CD4-positive, alpha-beta T cell (primary cell): ENCODE measurements around the gene MAPRE2. TPM values are rescaled to one million over a fixed set of nuclear protein-coding genes. Genes with fewer than 3 reads are reported as not detected.

ENCODE experiments used
- ATAC-seq: fragments of 200-7000 bp; cut with Tn5 transposase; one replicate; pipeline ENCODE4 v1.10.0; 2022; ENCODE audit warnings: mild to moderate bottlenecking; ENCODE audit not compliant: poor library complexity
- CTCF ChIA-PET: fragments of 350-600 bp; sonication (Branson Sonifier 250); formaldehyde crosslinking; loops from one replicate; lab custom pipeline; 2021; ENCODE audit warnings: antibody characterized with exemption, inconsistent platforms; lab: Charles Lee
- POLR2A ChIA-PET: fragments of 350-600 bp; sonication (Branson Sonifier 250); formaldehyde crosslinking; loops from one replicate; lab custom pipeline; 2021; ENCODE audit warnings: antibody characterized with exemption, inconsistent platforms; lab: Charles Lee
- DNase-seq, 14 experiments: peaks; one replicate each; pipeline ENCODE4 v3.0.0-alpha.2; 2013 to 2020; ENCODE audit warnings: mixed read lengths in 2 of 14
- H3K27ac ChIP-seq, 2 donors: one replicate each; pipeline versions ENCODE4 v1.5.1 to v1.7.0; 2013; ENCODE audit warnings: low read length in 2 of 2, low read depth in 1 of 2, mild to moderate bottlenecking in 1 of 2
- H3K27me3 ChIP-seq, 2 experiments: 1 replicate in 1 of 2; 2 replicates in 1 of 2; pipeline versions ENCODE4 v1.6.1 to v1.7.0; 2013; ENCODE audit warnings: low read length in 2 of 2, control low read depth in 1 of 2, mild to moderate bottlenecking in 1 of 2, moderate library complexity in 1 of 2; ENCODE audit not compliant: insufficient read depth in 2 of 2, control insufficient read depth in 1 of 2
- H3K36me3 ChIP-seq: one replicate; pipeline ENCODE4 v1.6.1; 2013; ENCODE audit warnings: low read length, control low read depth; ENCODE audit not compliant: insufficient read depth
- H3K4me1 ChIP-seq: one replicate; pipeline ENCODE4 v1.6.1; 2013; ENCODE audit warnings: low read length, control low read depth; ENCODE audit not compliant: insufficient read depth
- H3K4me3 ChIP-seq: one replicate; pipeline ENCODE4 v1.5.1; 2013; ENCODE audit warnings: mild to moderate bottlenecking, low read length, moderate library complexity
- H3K9me3 ChIP-seq, 2 experiments: 1 replicate in 1 of 2; 2 replicates in 1 of 2; pipeline versions ENCODE4 v1.6.1 to v1.7.0; 2013; ENCODE audit warnings: low read length in 2 of 2, mild to moderate bottlenecking in 2 of 2, control low read depth in 1 of 2, moderate library complexity in 1 of 2; ENCODE audit not compliant: control insufficient read depth in 1 of 2, insufficient read depth in 1 of 2
- H3K27ac Mint-ChIP-seq: one replicate; pipeline ENCODE4 v1.8.0; 2020; ENCODE audit warnings: mixed read lengths
- H3K27me3 Mint-ChIP-seq: one replicate; pipeline ENCODE4 v1.8.0; 2021; ENCODE audit warnings: mixed read lengths
- H3K36me3 Mint-ChIP-seq: one replicate; pipeline ENCODE4 v1.8.0; 2021; ENCODE audit warnings: low read depth, mixed read lengths
- H3K4me1 Mint-ChIP-seq: one replicate; pipeline ENCODE4 v1.8.0; 2021; ENCODE audit warnings: low read depth, mixed read lengths
- H3K4me3 Mint-ChIP-seq: one replicate; pipeline ENCODE4 v1.8.0; 2020; ENCODE audit warnings: mild to moderate bottlenecking, mixed read lengths
- H3K9me3 Mint-ChIP-seq: one replicate; pipeline ENCODE4 v1.8.0; 2020; ENCODE audit warnings: mixed read lengths
- intact Hi-C, 2 experiments: fragments of 100-400 bp; cut with DNase I in 1 of 2; cut with micrococcal nuclease in 1 of 2; formaldehyde crosslinking; loops; one replicate each; pipeline versions ENCODE4 v1.15.1 to v1.9.0; 2023 to 2025; cut with DNase I, micrococcal nuclease
- total RNA-seq, 174 experiments: library from RNA in 2 of 174; stranded (reverse) in 2 of 174; gene quantifications; one replicate each; pipeline ENCODE4 v1.2.3 and lab custom pipeline; 2021 to 2026
- TF ChIP-seq, protein P1 (sequence below): fragments of 200-600 bp; IDR thresholded peaks from one replicate; pipeline ENCODE4 v1.8.0; 2022; ENCODE audit warnings: antibody characterized with exemption, mild to moderate bottlenecking

MAPRE2 gene
- total RNA-seq, 2 experiments from 2014 or later = 108 to 112 TPM

DNA sequence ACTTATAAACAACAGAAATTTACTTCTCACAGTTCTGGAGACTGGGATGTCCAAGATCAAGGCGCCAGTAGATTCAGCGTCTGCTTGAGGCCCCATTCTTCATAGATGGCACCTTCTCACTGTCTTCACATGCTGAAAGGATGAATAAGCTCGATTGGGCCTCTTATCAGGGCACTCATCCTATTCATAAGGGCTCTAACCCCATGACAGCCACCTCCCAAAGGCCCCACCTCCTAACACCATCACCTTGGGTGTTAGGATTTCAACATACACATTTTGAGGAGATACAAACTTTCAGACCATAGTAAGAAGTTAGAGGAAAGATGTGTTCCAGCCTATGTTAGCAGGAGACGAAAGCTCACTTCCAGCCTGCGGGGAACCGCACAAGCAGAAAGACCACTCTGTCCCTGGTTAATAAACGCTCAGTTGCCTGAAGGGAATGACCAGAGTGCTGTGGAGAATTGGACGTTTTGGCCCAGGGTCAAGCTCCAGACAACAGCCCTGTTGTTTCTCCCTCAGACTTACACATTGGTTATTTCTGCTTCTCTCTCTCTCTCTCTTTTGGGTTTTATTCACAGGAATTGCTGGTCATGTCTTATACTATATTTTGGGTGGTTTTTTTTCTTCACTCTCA is 90.3 kb downstream of the MAPRE2 start:
- Histone ChIP-seq H3K4me1 (no peaks in the 10 kb centered on the region), H3K4me3 (no peak overlapping the region), H3K9me3 (no peaks in the 10 kb centered on the region), H3K36me3 (peaks cover 99% of the 10 kb centered on the region), H3K27ac (no peak overlapping the region), H3K27me3 (no peaks in the 10 kb centered on the region)
- Mint-ChIP-seq H3K27me3 (no peaks in the 10 kb centered on the region), H3K36me3 (peaks cover 98% of the 10 kb centered on the region), H3K4me1 (no peaks in the 10 kb centered on the region), H3K9me3 (no peaks in the 10 kb centered on the region), H3K4me3 (no peak overlapping the region), H3K27ac (peak overlapping the region; percentile 55)
- ChIA-PET POLR2A (no interaction called here), CTCF (no interaction called here)
- intact Hi-C loops = loop anchor here in 1 of 2 experiments (5.0 kb wide), 1 partner anchor 39 kb away; no protein-coding TSS in a partner anchor
- TF ChIP-seq, protein P1, sequence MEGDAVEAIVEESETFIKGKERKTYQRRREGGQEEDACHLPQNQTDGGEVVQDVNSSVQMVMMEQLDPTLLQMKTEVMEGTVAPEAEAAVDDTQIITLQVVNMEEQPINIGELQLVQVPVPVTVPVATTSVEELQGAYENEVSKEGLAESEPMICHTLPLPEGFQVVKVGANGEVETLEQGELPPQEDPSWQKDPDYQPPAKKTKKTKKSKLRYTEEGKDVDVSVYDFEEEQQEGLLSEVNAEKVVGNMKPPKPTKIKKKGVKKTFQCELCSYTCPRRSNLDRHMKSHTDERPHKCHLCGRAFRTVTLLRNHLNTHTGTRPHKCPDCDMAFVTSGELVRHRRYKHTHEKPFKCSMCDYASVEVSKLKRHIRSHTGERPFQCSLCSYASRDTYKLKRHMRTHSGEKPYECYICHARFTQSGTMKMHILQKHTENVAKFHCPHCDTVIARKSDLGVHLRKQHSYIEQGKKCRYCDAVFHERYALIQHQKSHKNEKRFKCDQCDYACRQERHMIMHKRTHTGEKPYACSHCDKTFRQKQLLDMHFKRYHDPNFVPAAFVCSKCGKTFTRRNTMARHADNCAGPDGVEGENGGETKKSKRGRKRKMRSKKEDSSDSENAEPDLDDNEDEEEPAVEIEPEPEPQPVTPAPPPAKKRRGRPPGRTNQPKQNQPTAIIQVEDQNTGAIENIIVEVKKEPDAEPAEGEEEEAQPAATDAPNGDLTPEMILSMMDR = no peak
- ATAC-seq (no peak), DNase-seq (no peak)

DNA sequence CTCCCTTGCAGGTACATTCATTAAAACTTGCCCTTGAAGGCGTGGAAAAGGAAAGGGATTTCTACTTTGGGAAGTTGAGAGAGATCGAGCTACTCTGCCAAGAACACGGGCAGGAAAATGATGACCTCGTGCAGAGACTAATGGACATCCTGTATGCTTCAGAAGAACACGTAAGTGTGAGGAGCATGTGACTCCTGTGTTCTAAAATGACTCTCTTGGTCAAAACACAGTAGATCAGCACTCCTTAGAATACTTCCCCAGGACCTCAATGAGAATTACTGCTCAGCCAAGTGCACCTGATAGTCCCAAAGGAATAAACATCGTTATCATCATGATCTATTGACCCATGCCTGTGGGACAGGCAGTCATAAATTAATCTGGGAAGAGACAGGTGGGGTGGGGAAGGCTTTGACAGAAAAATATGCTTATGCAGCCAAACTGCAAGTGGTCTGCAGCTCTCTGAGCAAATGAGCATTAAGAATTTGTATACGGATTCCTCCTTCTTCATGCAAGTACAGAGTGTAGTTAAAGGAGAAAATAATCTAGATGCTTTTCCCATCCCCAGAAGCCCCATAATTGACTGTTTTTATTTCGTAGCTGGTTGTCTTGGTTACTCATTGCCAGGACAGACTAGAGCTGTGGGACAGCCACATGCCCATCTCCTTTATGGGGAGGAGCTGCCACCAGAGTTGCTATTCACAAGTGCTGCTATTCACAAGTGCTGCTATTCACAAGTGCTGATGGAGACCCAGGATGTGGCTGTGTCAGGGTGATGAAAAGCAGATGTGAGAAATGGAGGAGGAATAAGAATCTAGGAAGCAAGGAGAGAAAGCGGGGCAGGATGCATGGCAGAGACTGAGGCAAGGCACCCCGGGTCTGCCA is 91.0 kb downstream of the MAPRE2 start:
- no peak for ATAC-seq
- Mint-ChIP-seq H3K27ac (peak overlapping the region; percentile 55), H3K4me3 (no peak overlapping the region), H3K36me3 (peaks cover 98% of the 10 kb centered on the region), H3K9me3 (no peaks in the 10 kb centered on the region), H3K27me3 (no peaks in the 10 kb centered on the region), H3K4me1 (no peaks in the 10 kb centered on the region)
- DNase-seq = peak in 1 of 14 experiments; percentile 25
- ChIA-PET CTCF (interaction anchor here (1.7 kb wide), 1 partner anchor 106 kb away, joined by 5 read pairs; no protein-coding TSS in a partner anchor), POLR2A (no interaction called here)
- peaks cover 99% of the 10 kb centered on the region for H3K36me3 ChIP-seq
- H3K4me3 ChIP-seq = no peak overlapping the region
- H3K4me1 ChIP-seq = no peaks in the 10 kb centered on the region
- no peak overlapping the region for H3K27ac ChIP-seq
- H3K9me3 ChIP-seq = no peaks in the 10 kb centered on the region
- TF ChIP-seq, protein P1 = no peak
- intact Hi-C loops = loop anchor here in 1 of 2 experiments (5.0 kb wide), 1 partner anchor 40 kb away; no protein-coding TSS in a partner anchor
- no peaks in the 10 kb centered on the region for H3K27me3 ChIP-seq

DNA sequence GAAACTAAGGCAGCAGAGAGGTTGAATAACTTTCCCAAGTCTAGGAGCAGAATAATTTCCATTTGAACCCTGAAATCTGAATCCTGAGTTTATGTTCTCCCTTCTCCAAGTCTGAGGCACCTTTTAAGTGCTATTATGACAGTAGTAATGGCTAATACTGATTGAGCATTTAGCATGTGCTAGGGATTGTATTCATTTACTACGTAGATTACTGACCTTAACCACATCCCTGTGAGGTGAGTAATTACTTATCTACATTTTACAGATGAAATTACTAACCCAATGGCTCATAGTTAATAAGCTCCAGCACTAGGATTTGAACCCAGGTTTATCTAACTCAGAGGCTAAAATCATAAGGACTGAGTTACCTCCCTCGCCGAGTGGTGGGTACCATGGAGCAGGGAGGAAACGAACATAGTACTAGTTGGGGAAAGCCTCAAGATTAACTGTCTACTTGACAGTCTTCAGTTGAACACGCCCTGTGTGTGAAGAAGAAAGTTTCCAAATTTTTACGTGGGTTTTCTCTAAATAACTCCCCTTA is 93.0 kb downstream of the MAPRE2 start:
- H3K27ac Mint-ChIP-seq = no peak overlapping the region

More for the DNA sequence above, 93.0 kb downstream of the MAPRE2 start:
- peaks cover 87% of the 10 kb centered on the region for H3K36me3 ChIP-seq
- H3K27me3 ChIP-seq = no peaks in the 10 kb centered on the region
- Mint-ChIP-seq H3K36me3 (peaks cover 98% of the 10 kb centered on the region), H3K27me3 (no peaks in the 10 kb centered on the region), H3K4me1 (no peaks in the 10 kb centered on the region), H3K9me3 (no peaks in the 10 kb centered on the region), H3K4me3 (no peak overlapping the region)
- intact Hi-C loops = loop anchor here in 1 of 2 experiments (5.0 kb wide), 1 partner anchor 42 kb away; no protein-coding TSS in a partner anchor
- ChIA-PET POLR2A (interaction anchor here (0.7 kb wide), 1 partner anchor 14 kb away, joined by 3 read pairs; no protein-coding TSS in a partner anchor), CTCF (no interaction called here)
- ATAC-seq (no peak), DNase-seq (no peak)
- H3K4me3 ChIP-seq = no peak overlapping the region
- H3K4me1 ChIP-seq = no peaks in the 10 kb centered on the region
- H3K9me3 ChIP-seq = no peaks in the 10 kb centered on the region
- TF ChIP-seq, protein P1 = no peak
- no peak overlapping the region for H3K27ac ChIP-seq
